Hepatocyte (in vitro differentiated cells): ENCODE measurements around the gene PIGL. TPM values are rescaled to one million over a fixed set of nuclear protein-coding genes. Genes with fewer than 3 reads are reported as not detected.
A peak's percentile ranks its signal among the peaks of the same experiment; 100 is the strongest.

ENCODE experiments used
- DNase-seq: peaks from one replicate; pipeline ENCODE4 v3.0.0-alpha.2; 2016; ENCODE audit warnings: low spot score
- H2AFZ ChIP-seq: fragments of 200-600 bp; sonication (generic); 2 replicates; pipeline ENCODE4 v1.6.0; 2016; ENCODE audit warnings: antibody characterized with exemption, mild to moderate bottlenecking
- H3K27ac ChIP-seq: fragments of 200-600 bp; sonication (generic); 2 replicates; pipeline ENCODE4 v1.5.1; 2016; ENCODE audit warnings: mild to moderate bottlenecking
- H3K27me3 ChIP-seq: fragments of 200-600 bp; sonication (generic); 2 replicates; pipeline ENCODE4 v1.6.1; 2016
- H3K36me3 ChIP-seq: fragments of 200-600 bp; sonication (generic); replicated peaks from 2 replicates; pipeline ENCODE4 v1.5.1; 2016; ENCODE audit warnings: low read depth; ENCODE audit not compliant: insufficient read depth
- H3K4me1 ChIP-seq: fragments of 200-600 bp; sonication (generic); 2 replicates; pipeline ENCODE4 v1.5.1; 2016; ENCODE audit warnings: mild to moderate bottlenecking, moderate library complexity; ENCODE audit not compliant: insufficient read depth
- H3K4me2 ChIP-seq: fragments of 200-600 bp; sonication (generic); 2 replicates; pipeline ENCODE4 v1.6.0; 2016
- H3K4me3 ChIP-seq: fragments of 200-600 bp; sonication (generic); 2 replicates; pipeline ENCODE4 v1.5.1; 2016; ENCODE audit warnings: mild to moderate bottlenecking
- H3K79me2 ChIP-seq: fragments of 200-600 bp; sonication (generic); 2 replicates; pipeline ENCODE4 v1.6.0; 2017; ENCODE audit warnings: mild to moderate bottlenecking
- H3K9me2 ChIP-seq: fragments of 200-600 bp; sonication (generic); replicated peaks from 2 replicates; pipeline ENCODE4 v1.6.0; 2017; ENCODE audit warnings: mild to moderate bottlenecking; ENCODE audit not compliant: insufficient read depth
- H3K9me3 ChIP-seq: fragments of 200-600 bp; sonication (generic); 2 replicates; pipeline ENCODE4 v1.5.1; 2016; ENCODE audit warnings: low read depth, mild to moderate bottlenecking
- H4K20me1 ChIP-seq: fragments of 200-600 bp; sonication (generic); 2 replicates; pipeline ENCODE4 v1.6.0; 2016; ENCODE audit warnings: mild to moderate bottlenecking; ENCODE audit not compliant: insufficient read depth, poor library complexity, severe bottlenecking
- CTCF ChIP-seq: fragments of 200-600 bp; sonication (generic); IDR thresholded peaks from 2 replicates; pipeline ENCODE4 v1.5.1; 2016; ENCODE audit warnings: antibody characterized with exemption, mild to moderate bottlenecking; ENCODE audit not compliant: poor library complexity
- EZH2 ChIP-seq: fragments of 200-600 bp; sonication (generic); IDR thresholded peaks from 2 replicates; pipeline ENCODE4 v1.6.1; 2016; ENCODE audit warnings: antibody characterized with exemption, mild to moderate bottlenecking, borderline replicate concordance
- EZH2phosphoT487 ChIP-seq: fragments of 200-600 bp; sonication (generic); IDR thresholded peaks from one replicate; pipeline ENCODE4 v1.6.1; 2018; ENCODE audit warnings: antibody characterized with exemption, mild to moderate bottlenecking, low read depth, moderate library complexity; ENCODE audit not compliant: unreplicated experiment, severe bottlenecking
- WGBS: methylation state at CpG from one replicate; pipeline ENCODE4 v1.1.6; 2016; ENCODE audit warnings: low lambda C conversion rate; ENCODE audit errors: missing lambda C conversion rate; 5-methylcytosine and 5-hydroxymethylcytosine counted together
- polyA plus RNA-seq: library from polyadenylated mRNA; unstranded; fragments of >200 nt; fragmentation: Nextera tagmentation; extraction: Ambion mirVana; gene quantifications from 2 replicates; pipeline ENCODE4 v1.2.1, GENCODE V29; 2016
- total RNA-seq: library from RNA; depleted of rRNA; stranded (reverse); fragments of >200 nt; gene quantifications from 2 replicates; pipeline ENCODE4 v1.2.3, GENCODE V29; 2014

Gene PIGL
- total and polyA plus RNA-seq, 2 experiments from 2014 or later, result 21.2 to 35.9 TPM

- no peak overlapping the region for H2AFZ ChIP-seq
- H3K79me2 ChIP-seq, result peaks cover 23% of the 10 kb centered on the region
- no peaks in the 10 kb centered on the region for H3K9me3 ChIP-seq
- H3K4me3 ChIP-seq, result no peak overlapping the region
- DNase-seq, result no peak
- WGBS, result 92% methylated on average over 6 of the region's 6 CpGs
- TF ChIP-seq CTCF, result no peak
- no peak for TF ChIP-seq EZH2
- TF ChIP-seq EZH2phosphoT487, result no peak
- H3K27me3 ChIP-seq, result no peaks in the 10 kb centered on the region
- H4K20me1 ChIP-seq, result peaks cover 2% of the 10 kb centered on the region
- no peaks in the 10 kb centered on the region for H3K9me2 ChIP-seq
- H3K4me1 ChIP-seq, result no peaks in the 10 kb centered on the region
- H3K27ac ChIP-seq, result no peak overlapping the region
- no peaks in the 10 kb centered on the region for H3K36me3 ChIP-seq
- no peak overlapping the region for H3K4me2 ChIP-seq
These were observed 129.8 kb downstream of the PIGL start for GRCh38 chr17:16346721-16347271.

- H3K27ac ChIP-seq, result no peak overlapping the region
- no peaks in the 10 kb centered on the region for H3K4me1 ChIP-seq
- WGBS, result 97% methylated on average over 6 of the region's 6 CpGs
- no peaks in the 10 kb centered on the region for H3K27me3 ChIP-seq
- no peaks in the 10 kb centered on the region for H3K9me3 ChIP-seq
- no peaks in the 10 kb centered on the region for H3K36me3 ChIP-seq
- no peak overlapping the region for H2AFZ ChIP-seq
- TF ChIP-seq EZH2 (no peak), CTCF (no peak), EZH2phosphoT487 (no peak)
- no peak overlapping the region for H3K4me2 ChIP-seq
- peaks cover 33% of the 10 kb centered on the region for H3K79me2 ChIP-seq
- H3K4me3 ChIP-seq, result no peak overlapping the region
- H4K20me1 ChIP-seq, result peaks cover 3% of the 10 kb centered on the region
- DNase-seq, result no peak
- H3K9me2 ChIP-seq, result no peaks in the 10 kb centered on the region
These were observed 131.6 kb downstream of the PIGL start for GRCh38 chr17:16348586-16348985.

- H3K4me2 ChIP-seq, result no peak overlapping the region
- no peaks in the 10 kb centered on the region for H3K27me3 ChIP-seq
- TF ChIP-seq CTCF, result no peak
- H3K4me1 ChIP-seq, result no peaks in the 10 kb centered on the region
- H3K9me2 ChIP-seq, result no peaks in the 10 kb centered on the region
- peaks cover 33% of the 10 kb centered on the region for H3K79me2 ChIP-seq
- no peaks in the 10 kb centered on the region for H3K36me3 ChIP-seq
- no peaks in the 10 kb centered on the region for H3K9me3 ChIP-seq
- H3K4me3 ChIP-seq, result no peak overlapping the region
- WGBS, result 97% methylated on average over 5 of the region's 5 CpGs
- no peak overlapping the region for H2AFZ ChIP-seq
- peaks cover 3% of the 10 kb centered on the region for H4K20me1 ChIP-seq
- no peak for DNase-seq
- H3K27ac ChIP-seq, result no peak overlapping the region
These were observed 132.4 kb downstream of the PIGL start for GRCh38 chr17:16349431-16349830.

- Histone ChIP-seq H3K9me3 (no peaks in the 10 kb centered on the region), H2AFZ (peak overlapping the region; percentile 77), H3K9me2 (no peaks in the 10 kb centered on the region), H4K20me1 (peaks cover 3% of the 10 kb centered on the region), H3K36me3 (no peaks in the 10 kb centered on the region), H3K79me2 (peaks cover 33% of the 10 kb centered on the region), H3K4me1 (no peaks in the 10 kb centered on the region), H3K4me3 (peak overlapping the region; percentile 76), H3K4me2 (peak overlapping the region; percentile 84), H3K27ac (peak overlapping the region; percentile 91), H3K27me3 (no peaks in the 10 kb centered on the region)
- WGBS, result 11% methylated on average over 10 of the region's 10 CpGs
- TF ChIP-seq CTCF, result no peak
- TF ChIP-seq EZH2phosphoT487, result no peak
- DNase-seq, result no peak
These were observed 134.8 kb downstream of the PIGL start for GRCh38 chr17:16351831-16352230.
